Activated CD4-positive, alpha-beta memory T cell treated with anti-CD3 and anti-CD28 coated beads, Interleukin-2, amount 10 ng/mL, durations not matched to agents 7 days and 5 days (primary cell): ENCODE data around the gene MLNR. TPM values are rescaled to one million over a fixed set of nuclear protein-coding genes. Genes with fewer than 3 reads are reported as not detected.

Experiments used
- CTCF ChIA-PET: fragments of 350-600 bp; sonication (Branson Sonifier 250); formaldehyde crosslinking; loops from one replicate; lab custom pipeline; 2021; ENCODE audit warnings: antibody characterized with exemption, inconsistent platforms; lab: Charles Lee
- POLR2A ChIA-PET: fragments of 350-600 bp; sonication (Branson Sonifier 250); formaldehyde crosslinking; loops from one replicate; lab custom pipeline; 2021; ENCODE audit warnings: antibody characterized with exemption; lab: Charles Lee
- DNase-seq: peaks from one replicate; pipeline ENCODE4 v3.0.0-alpha.2; 2020
- H3K27ac Mint-ChIP-seq: one replicate; pipeline ENCODE4 v1.8.0; 2021; ENCODE audit warnings: mild to moderate bottlenecking, mixed read lengths
- H3K27me3 Mint-ChIP-seq: one replicate; pipeline ENCODE4 v1.8.0; 2021; ENCODE audit warnings: mixed read lengths
- H3K36me3 Mint-ChIP-seq: one replicate; pipeline ENCODE4 v1.8.0; 2021; ENCODE audit warnings: low read depth, mixed read lengths
- H3K4me1 Mint-ChIP-seq: one replicate; pipeline ENCODE4 v1.8.0; 2021; ENCODE audit warnings: mixed read lengths
- H3K4me3 Mint-ChIP-seq: one replicate; pipeline ENCODE4 v1.8.0; 2021; ENCODE audit warnings: mild to moderate bottlenecking, mixed read lengths
- H3K9me3 Mint-ChIP-seq: one replicate; pipeline ENCODE4 v1.8.0; 2021; ENCODE audit warnings: mixed read lengths
- total RNA-seq, 2 experiments: library from RNA; stranded (reverse); gene quantifications; one replicate each; pipeline ENCODE4 v1.2.3, GENCODE V29; 2021

The MLNR gene
- total RNA-seq, 2 experiments from 2014 or later = not detected

GRCh38 chr13:49214917-49215376 is 5.2 kb upstream of the MLNR start:
- Mint-ChIP-seq H3K4me3 (no peak overlapping the region), H3K9me3 (no peaks in the 10 kb centered on the region), H3K4me1 (peaks cover 21% of the 10 kb centered on the region), H3K27me3 (peaks cover 27% of the 10 kb centered on the region), H3K36me3 (peaks cover 15% of the 10 kb centered on the region), H3K27ac (peak overlapping the region; percentile 17)
- POLR2A ChIA-PET = interaction anchor here (1.3 kb wide), 1 partner anchor 239 kb away, joined by 4 read pairs; the partner anchor contains the start of gene FNDC3A
- DNase-seq = peak; percentile 56
- CTCF ChIA-PET = interaction anchor here (0.8 to 1.2 kb wide), 7 partner anchors 10 to 66 kb away, joined by 3 to 13 read pairs (median 4); no protein-coding TSS in a partner anchor

GRCh38 chr13:49216334-49216733 is 3.8 kb upstream of the MLNR start:
- no peak overlapping the region for H3K4me3 Mint-ChIP-seq
- peaks cover 7% of the 10 kb centered on the region for H3K36me3 Mint-ChIP-seq
- H3K4me1 Mint-ChIP-seq = peaks cover 26% of the 10 kb centered on the region
- peaks cover 35% of the 10 kb centered on the region for H3K27me3 Mint-ChIP-seq
- DNase-seq = no peak
- CTCF ChIA-PET = interaction anchor here (0.6 to 1.1 kb wide), 3 partner anchors 13 to 860 kb away, joined by 3 to 4 read pairs (median 3); no protein-coding TSS in a partner anchor
- no peaks in the 10 kb centered on the region for H3K9me3 Mint-ChIP-seq
- H3K27ac Mint-ChIP-seq = no peak overlapping the region
- POLR2A ChIA-PET = interaction anchor here (1.2 kb wide), 1 partner anchor 242 kb away, joined by 4 read pairs; no protein-coding TSS in a partner anchor

GRCh38 chr13:49217962-49218492 is 2.1 kb upstream of the MLNR start:
- no peak for DNase-seq
- ChIA-PET POLR2A (no interaction called here), CTCF (interaction anchor here (1.4 kb wide), 1 partner anchor 16 kb away, joined by 4 read pairs; no protein-coding TSS in a partner anchor)
- peaks cover 52% of the 10 kb centered on the region for H3K27me3 Mint-ChIP-seq
- H3K9me3 Mint-ChIP-seq = no peaks in the 10 kb centered on the region
- H3K36me3 Mint-ChIP-seq = no peaks in the 10 kb centered on the region
- no peak overlapping the region for H3K27ac Mint-ChIP-seq
- H3K4me1 Mint-ChIP-seq = peaks cover 31% of the 10 kb centered on the region
- no peak overlapping the region for H3K4me3 Mint-ChIP-seq

GRCh38 chr13:49218493-49219051 is 1.6 kb upstream of the MLNR start:
- DNase-seq = no peak
- Mint-ChIP-seq H3K4me1 (peaks cover 31% of the 10 kb centered on the region), H3K4me3 (no peak overlapping the region), H3K9me3 (no peaks in the 10 kb centered on the region), H3K36me3 (no peaks in the 10 kb centered on the region), H3K27ac (no peak overlapping the region), H3K27me3 (peaks cover 56% of the 10 kb centered on the region)
- POLR2A ChIA-PET = no interaction called here
- CTCF ChIA-PET = interaction anchor here (1.4 kb wide), 1 partner anchor 16 kb away, joined by 4 read pairs; no protein-coding TSS in a partner anchor

- Mint-ChIP-seq H3K9me3 (no peaks in the 10 kb centered on the region), H3K4me1 (peaks cover 27% of the 10 kb centered on the region), H3K27ac (no peak overlapping the region), H3K36me3 (no peaks in the 10 kb centered on the region), H3K27me3 (peaks cover 63% of the 10 kb centered on the region), H3K4me3 (peak overlapping the region; percentile 44)
- DNase-seq = no peak
- ChIA-PET POLR2A (interaction anchor here (0.5 kb wide), 1 partner anchor 573 kb away, joined by 3 read pairs; no protein-coding TSS in a partner anchor), CTCF (interaction anchor here (0.8 to 1.4 kb wide), 2 partner anchors 17 to 29 kb away, joined by 3 to 4 read pairs; no protein-coding TSS in a partner anchor)
Observed at GRCh38 chr13:49219647-49220035, 497 bp upstream of the MLNR start.

- POLR2A ChIA-PET = interaction anchor here (0.5 to 0.7 kb wide), 2 partner anchors 27 to 643 kb away, joined by 3 read pairs; no protein-coding TSS in a partner anchor
- Mint-ChIP-seq H3K4me1 (peaks cover 17% of the 10 kb centered on the region), H3K4me3 (peak overlapping the region; percentile 55), H3K27ac (no peak overlapping the region), H3K9me3 (no peaks in the 10 kb centered on the region), H3K27me3 (peaks cover 69% of the 10 kb centered on the region), H3K36me3 (no peaks in the 10 kb centered on the region)
- no peak for DNase-seq
- CTCF ChIA-PET = no interaction called here
Observed at GRCh38 chr13:49220856-49221589, 885 bp downstream of the MLNR start.

- H3K4me3 Mint-ChIP-seq = peak overlapping the region; percentile 55
- H3K27ac Mint-ChIP-seq = no peak overlapping the region
- DNase-seq = no peak
- POLR2A ChIA-PET = interaction anchor here (0.5 to 0.7 kb wide), 2 partner anchors 27 to 643 kb away, joined by 3 read pairs; no protein-coding TSS in a partner anchor
- H3K27me3 Mint-ChIP-seq = peaks cover 69% of the 10 kb centered on the region
- peaks cover 17% of the 10 kb centered on the region for H3K4me1 Mint-ChIP-seq
- CTCF ChIA-PET = no interaction called here
- no peaks in the 10 kb centered on the region for H3K9me3 Mint-ChIP-seq
- H3K36me3 Mint-ChIP-seq = no peaks in the 10 kb centered on the region
Observed at GRCh38 chr13:49221590-49221965, 1.4 kb downstream of the MLNR start.

- no peak overlapping the region for H3K4me3 Mint-ChIP-seq
- H3K9me3 Mint-ChIP-seq = no peaks in the 10 kb centered on the region
- H3K27me3 Mint-ChIP-seq = peaks cover 43% of the 10 kb centered on the region
- peaks cover 9% of the 10 kb centered on the region for H3K4me1 Mint-ChIP-seq
- ChIA-PET POLR2A (no interaction called here), CTCF (interaction anchor here (2.8 kb wide), 1 partner anchor 10 kb away, joined by 6 read pairs; no protein-coding TSS in a partner anchor)
- no peak overlapping the region for H3K27ac Mint-ChIP-seq
- H3K36me3 Mint-ChIP-seq = no peaks in the 10 kb centered on the region
- no peak for DNase-seq
Observed at GRCh38 chr13:49225223-49226042, 5.3 kb downstream of the MLNR start.

GRCh38 chr13:49226613-49227012 is 6.5 kb downstream of the MLNR start:
- no peak for DNase-seq
- no peak overlapping the region for H3K4me3 Mint-ChIP-seq
- H3K9me3 Mint-ChIP-seq = no peaks in the 10 kb centered on the region
- CTCF ChIA-PET = no interaction called here
- peaks cover 3% of the 10 kb centered on the region for H3K4me1 Mint-ChIP-seq
- POLR2A ChIA-PET = interaction anchor here (0.8 kb wide), 1 partner anchor 18 kb away, joined by 3 read pairs; no protein-coding TSS in a partner anchor
- peaks cover 34% of the 10 kb centered on the region for H3K27me3 Mint-ChIP-seq
- H3K36me3 Mint-ChIP-seq = no peaks in the 10 kb centered on the region
- no peak overlapping the region for H3K27ac Mint-ChIP-seq

- CTCF ChIA-PET = no interaction called here
- Mint-ChIP-seq H3K4me3 (no peak overlapping the region), H3K36me3 (no peaks in the 10 kb centered on the region), H3K27me3 (peaks cover 3% of the 10 kb centered on the region), H3K9me3 (no peaks in the 10 kb centered on the region), H3K4me1 (no peaks in the 10 kb centered on the region), H3K27ac (no peak overlapping the region)
- POLR2A ChIA-PET = no interaction called here
- DNase-seq = no peak
Observed at GRCh38 chr13:49234741-49235140, 14.6 kb downstream of the MLNR start.

- Mint-ChIP-seq H3K27me3 (peaks cover 3% of the 10 kb centered on the region), H3K4me1 (peaks cover 2% of the 10 kb centered on the region), H3K36me3 (no peaks in the 10 kb centered on the region), H3K4me3 (no peak overlapping the region), H3K9me3 (no peaks in the 10 kb centered on the region), H3K27ac (no peak overlapping the region)
- DNase-seq = no peak
- ChIA-PET CTCF (interaction anchor here (1.6 kb wide), 1 partner anchor 45 kb away, joined by 4 read pairs; no protein-coding TSS in a partner anchor), POLR2A (interaction anchor here (1.4 kb wide), 1 partner anchor 11 kb away, joined by 3 read pairs; the partner anchor contains the start of gene CDADC1)
Observed at GRCh38 chr13:49235856-49236431, 15.8 kb downstream of the MLNR start.

GRCh38 chr13:49238621-49239020 is 18.5 kb downstream of the MLNR start:
- no peak for DNase-seq
- no peaks in the 10 kb centered on the region for H3K36me3 Mint-ChIP-seq
- no peaks in the 10 kb centered on the region for H3K9me3 Mint-ChIP-seq
- ChIA-PET CTCF (interaction anchor here (0.7 to 3.4 kb wide), 2 partner anchors 42 to 302 kb away, joined by 3 to 66 read pairs; no protein-coding TSS in a partner anchor), POLR2A (no interaction called here)
- no peak overlapping the region for H3K4me3 Mint-ChIP-seq
- peaks cover 2% of the 10 kb centered on the region for H3K4me1 Mint-ChIP-seq
- no peak overlapping the region for H3K27ac Mint-ChIP-seq
- H3K27me3 Mint-ChIP-seq = peaks cover 3% of the 10 kb centered on the region
